GM23338 (cell line): Measurements from ENCODE around the gene SGCG. TPM values are rescaled to one million over a fixed set of nuclear protein-coding genes. Genes with fewer than 3 reads are reported as not detected.

Experiments
- ATAC-seq: fragments of 200-7000 bp; cut with Tn5 transposase; 3 replicates; pipeline ENCODE4 v1.9.1; 2020
- DNase-seq: peaks from one replicate; pipeline ENCODE4 v3.0.0-alpha.2; 2015; ENCODE audit warnings: low spot score
- H2AFZ ChIP-seq: fragments of 200-600 bp; sonication (generic); 2 replicates; pipeline ENCODE4 v1.8.0; 2016; ENCODE audit warnings: antibody characterized with exemption, mild to moderate bottlenecking, moderate library complexity
- H3F3A ChIP-seq: fragments of 200-600 bp; sonication (generic); replicated peaks from 2 replicates; pipeline ENCODE4 v1.8.0; 2017; ENCODE audit warnings: antibody characterized with exemption, mixed run types, low read depth
- H3K27ac ChIP-seq: fragments of 200-600 bp; sonication (generic); 2 replicates; pipeline ENCODE4 v1.6.1; 2016; ENCODE audit warnings: low read depth
- H3K27me3 ChIP-seq: fragments of 200-600 bp; sonication (generic); 2 replicates; pipeline ENCODE4 v1.8.0; 2016; ENCODE audit warnings: mild to moderate bottlenecking, mixed run types, moderate library complexity; ENCODE audit not compliant: insufficient read depth
- H3K36me3 ChIP-seq: fragments of 200-600 bp; sonication (generic); 2 replicates; pipeline ENCODE4 v1.8.0; 2016; ENCODE audit warnings: mild to moderate bottlenecking; ENCODE audit not compliant: insufficient read depth
- H3K4me1 ChIP-seq: fragments of 200-600 bp; sonication (generic); 2 replicates; pipeline ENCODE4 v1.8.0; 2016; ENCODE audit warnings: mild to moderate bottlenecking, moderate library complexity; ENCODE audit not compliant: insufficient read depth
- H3K4me2 ChIP-seq: fragments of 200-600 bp; sonication (generic); 2 replicates; pipeline ENCODE4 v1.7.1; 2017; ENCODE audit warnings: mixed run types
- H3K4me3 ChIP-seq: fragments of 200-600 bp; sonication (generic); 2 replicates; pipeline ENCODE4 v1.6.1; 2016; ENCODE audit warnings: mixed run types
- H3K79me2 ChIP-seq: fragments of 200-600 bp; sonication (generic); replicated peaks from 2 replicates; pipeline ENCODE4 v1.8.0; 2017; ENCODE audit warnings: mild to moderate bottlenecking; ENCODE audit not compliant: insufficient read depth
- H3K9me2 ChIP-seq: fragments of 200-600 bp; sonication (generic); 2 replicates; pipeline ENCODE4 v1.8.0; 2017; ENCODE audit not compliant: insufficient read depth
- H4K20me1 ChIP-seq: fragments of 200-600 bp; sonication (generic); replicated peaks from 2 replicates; pipeline ENCODE4 v1.8.0; 2017; ENCODE audit warnings: mild to moderate bottlenecking; ENCODE audit not compliant: insufficient read depth
- H3K27ac Mint-ChIP-seq: 2 replicates; pipeline ENCODE4 v1.8.0; 2020; ENCODE audit warnings: inconsistent platforms, mild to moderate bottlenecking, moderate library complexity, mixed read lengths
- H3K27me3 Mint-ChIP-seq: 3 replicates; pipeline ENCODE4 v1.8.0; 2022; ENCODE audit warnings: low read depth, mild to moderate bottlenecking, moderate library complexity, mixed read lengths, inconsistent platforms; ENCODE audit not compliant: insufficient read depth, poor library complexity
- H3K36me3 Mint-ChIP-seq: 3 replicates; pipeline ENCODE4 v1.8.0; 2021; ENCODE audit warnings: low read depth, mild to moderate bottlenecking, inconsistent platforms, moderate library complexity, mixed read lengths
- H3K4me1 Mint-ChIP-seq: 3 replicates; pipeline ENCODE4 v1.8.0; 2020; ENCODE audit warnings: mild to moderate bottlenecking, inconsistent platforms, mixed read lengths
- H3K4me3 Mint-ChIP-seq: 3 replicates; pipeline ENCODE4 v1.8.0; 2021; ENCODE audit warnings: moderate library complexity, mild to moderate bottlenecking, inconsistent platforms, mixed read lengths
- H3K9me3 Mint-ChIP-seq: 3 replicates; pipeline ENCODE4 v1.8.0; 2020; ENCODE audit warnings: moderate library complexity, mild to moderate bottlenecking, inconsistent platforms, mixed read lengths
- CREB1 ChIP-seq: fragments of 250-450 bp; sonication (Bioruptor Pico); IDR thresholded peaks from 2 replicates; pipeline ENCODE4 v1.5.0; 2020; ENCODE audit warnings: low read depth, mild to moderate bottlenecking, moderate library complexity
- CTCF ChIP-seq, 2 experiments: fragments of 200-600 bp in 1 of 2; sonication (generic) in 1 of 2; conservative IDR thresholded peaks; 2 replicates each; pipeline versions ENCODE4 v1.5.1 to v1.6.1; 2016 to 2017; ENCODE audit warnings: antibody characterized with exemption in 2 of 2, low read depth in 2 of 2, mild to moderate bottlenecking in 2 of 2, moderate library complexity in 1 of 2
- ETS1 ChIP-seq: IDR thresholded peaks from 2 replicates; pipeline ENCODE4 v1.6.1; 2016; ENCODE audit warnings: antibody characterized with exemption
- EZH2 ChIP-seq: fragments of 200-600 bp; sonication (generic); IDR thresholded peaks from one replicate; pipeline ENCODE4 v1.8.0; 2017; ENCODE audit warnings: antibody characterized with exemption, mild to moderate bottlenecking, low read depth; ENCODE audit not compliant: unreplicated experiment
- EZH2phosphoT487 ChIP-seq: fragments of 200-600 bp; sonication (generic); IDR thresholded peaks from one replicate; pipeline ENCODE4 v1.8.1; 2018; ENCODE audit warnings: antibody characterized with exemption; ENCODE audit not compliant: unreplicated experiment
- JUNB ChIP-seq: IDR thresholded peaks from one replicate; pipeline ENCODE4 v1.6.1; 2016; ENCODE audit warnings: antibody characterized with exemption; ENCODE audit not compliant: unreplicated experiment
- NANOG ChIP-seq: IDR thresholded peaks from 2 replicates; pipeline ENCODE4 v1.6.1; 2016; ENCODE audit warnings: antibody characterized with exemption, borderline replicate concordance
- POLR2AphosphoS5 ChIP-seq: IDR thresholded peaks from 2 replicates; pipeline ENCODE4 v1.6.1; 2016; ENCODE audit warnings: antibody characterized with exemption, low read depth
- STAT1 ChIP-seq: IDR thresholded peaks from one replicate; pipeline ENCODE4 v1.6.1; 2016; ENCODE audit warnings: antibody characterized with exemption; ENCODE audit not compliant: unreplicated experiment
- ZNF114 ChIP-seq: fragments of 250-450 bp; sonication (Bioruptor Pico); IDR thresholded peaks from 2 replicates; pipeline ENCODE4 v1.5.0; 2020; ENCODE audit warnings: mild to moderate bottlenecking, moderate library complexity
- ZNF331 ChIP-seq: fragments of 250-450 bp; sonication (Bioruptor Pico); IDR thresholded peaks from 2 replicates; pipeline ENCODE4 v1.5.0; 2020; ENCODE audit warnings: low read depth, mild to moderate bottlenecking, moderate library complexity
- ZNF462 ChIP-seq: fragments of 250-450 bp; sonication (Bioruptor Pico); IDR thresholded peaks from 2 replicates; pipeline ENCODE4 v1.5.0; 2020; ENCODE audit warnings: mild to moderate bottlenecking, moderate library complexity
- polyA plus RNA-seq: library from polyadenylated mRNA; unstranded; fragments of >200 nt; fragmentation: Nextera tagmentation; extraction: Ambion mirVana; gene quantifications from 2 replicates; pipeline ENCODE4 v1.2.1, GENCODE V29; 2016
- total RNA-seq: library from RNA; depleted of rRNA; stranded (reverse); fragments of >200 nt; shearing (Covaris generic); gene quantifications from 2 replicates; pipeline ENCODE4 v1.2.3, GENCODE V29; 2014
- TF ChIP-seq, protein P1 (sequence below): IDR thresholded peaks from one replicate; pipeline ENCODE4 v1.6.1; 2018; ENCODE audit warnings: antibody characterized with exemption; ENCODE audit not compliant: unreplicated experiment

Gene SGCG
- total and polyA plus RNA-seq, 2 experiments from 2014 or later, result not detected

GRCh38 chr13:23289917-23290357, 109.2 kb downstream of the SGCG start:
- Histone ChIP-seq H3F3A (no peaks in the 10 kb centered on the region), H3K4me2 (no peak overlapping the region), H3K36me3 (no peaks in the 10 kb centered on the region), H2AFZ (no peak overlapping the region), H3K9me2 (no peaks in the 10 kb centered on the region), H3K4me3 (no peak overlapping the region), H3K4me1 (no peaks in the 10 kb centered on the region), H3K27me3 (no peaks in the 10 kb centered on the region), H3K27ac (no peak overlapping the region), H3K79me2 (no peaks in the 10 kb centered on the region), H4K20me1 (no peaks in the 10 kb centered on the region)
- DNase-seq (no peak), ATAC-seq (no peak)
- TF ChIP-seq CREB1 (CRISPR knock-in tag) (no peak), ZNF462 (CRISPR knock-in tag) (no peak), NANOG (no peak), EZH2 (no peak), ZNF114 (CRISPR knock-in tag) (no peak), ETS1 (no peak), CTCF (conservative IDR thresholded peaks at IDR 0.05; ENCODE audit: low read depth in 2 of 2) (no peak), ZNF331 (no peak), POLR2AphosphoS5 (no peak), JUNB (no peak), STAT1 (no peak), EZH2phosphoT487 (no peak)
- TF ChIP-seq, protein P1, sequence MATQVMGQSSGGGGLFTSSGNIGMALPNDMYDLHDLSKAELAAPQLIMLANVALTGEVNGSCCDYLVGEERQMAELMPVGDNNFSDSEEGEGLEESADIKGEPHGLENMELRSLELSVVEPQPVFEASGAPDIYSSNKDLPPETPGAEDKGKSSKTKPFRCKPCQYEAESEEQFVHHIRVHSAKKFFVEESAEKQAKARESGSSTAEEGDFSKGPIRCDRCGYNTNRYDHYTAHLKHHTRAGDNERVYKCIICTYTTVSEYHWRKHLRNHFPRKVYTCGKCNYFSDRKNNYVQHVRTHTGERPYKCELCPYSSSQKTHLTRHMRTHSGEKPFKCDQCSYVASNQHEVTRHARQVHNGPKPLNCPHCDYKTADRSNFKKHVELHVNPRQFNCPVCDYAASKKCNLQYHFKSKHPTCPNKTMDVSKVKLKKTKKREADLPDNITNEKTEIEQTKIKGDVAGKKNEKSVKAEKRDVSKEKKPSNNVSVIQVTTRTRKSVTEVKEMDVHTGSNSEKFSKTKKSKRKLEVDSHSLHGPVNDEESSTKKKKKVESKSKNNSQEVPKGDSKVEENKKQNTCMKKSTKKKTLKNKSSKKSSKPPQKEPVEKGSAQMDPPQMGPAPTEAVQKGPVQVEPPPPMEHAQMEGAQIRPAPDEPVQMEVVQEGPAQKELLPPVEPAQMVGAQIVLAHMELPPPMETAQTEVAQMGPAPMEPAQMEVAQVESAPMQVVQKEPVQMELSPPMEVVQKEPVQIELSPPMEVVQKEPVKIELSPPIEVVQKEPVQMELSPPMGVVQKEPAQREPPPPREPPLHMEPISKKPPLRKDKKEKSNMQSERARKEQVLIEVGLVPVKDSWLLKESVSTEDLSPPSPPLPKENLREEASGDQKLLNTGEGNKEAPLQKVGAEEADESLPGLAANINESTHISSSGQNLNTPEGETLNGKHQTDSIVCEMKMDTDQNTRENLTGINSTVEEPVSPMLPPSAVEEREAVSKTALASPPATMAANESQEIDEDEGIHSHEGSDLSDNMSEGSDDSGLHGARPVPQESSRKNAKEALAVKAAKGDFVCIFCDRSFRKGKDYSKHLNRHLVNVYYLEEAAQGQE, result no peak
- Mint-ChIP-seq H3K27me3 (no peaks in the 10 kb centered on the region), H3K4me1 (no peaks in the 10 kb centered on the region), H3K27ac (no peak overlapping the region), H3K4me3 (no peak overlapping the region), H3K36me3 (no peaks in the 10 kb centered on the region), H3K9me3 (peaks cover 10% of the 10 kb centered on the region; the same call in 1 of the 3 replicates)
